ENCODE results near the gene DTNB. TPM values are rescaled to one million over a fixed set of nuclear protein-coding genes. Genes with fewer than 3 reads are reported as not detected.

The DTNB gene
- total RNA-seq, 4 donors from 2014 or later = 3.9 to 8.7 (median 4.4) TPM

GRCh38 chr2:25462021-25462420 lies 211.4 kb downstream of the DTNB start:
- 91 to 95% methylated on average over 4 to 6 of the region's 6 CpGs for WGBS, 2 donors (ENCODE audit: low coverage in 1 of 2)
- Histone ChIP-seq H3K4me3 (no peak overlapping the region), H3K27me3 (no peaks in the 10 kb centered on the region), H3K9me3 (no peaks in the 10 kb centered on the region), H3K27ac (no peak overlapping the region), H3K36me3 (no peaks in the 10 kb centered on the region), H3K4me1 (peaks cover 0 to 9% (median 0%) of the 10 kb centered on the region in 3 donors)
- TF ChIP-seq CTCF (IDR thresholded peaks at IDR 0.05) (no peak), EP300 (IDR thresholded peaks at IDR 0.05) (no peak), POLR2A (IDR thresholded peaks at IDR 0.05) (no peak), POLR2AphosphoS5 (IDR thresholded peaks at IDR 0.05) (no peak)
- no peak for ATAC-seq

- H3K27ac ChIP-seq = no peak overlapping the region
- H3K4me3 ChIP-seq = no peak overlapping the region
- no peaks in the 10 kb centered on the region for H3K9me3 ChIP-seq
- WGBS, 2 donors (ENCODE audit: low coverage in 1 of 2) = 78 to 84% methylated on average over 7 of the region's 7 CpGs
- no peaks in the 10 kb centered on the region for H3K36me3 ChIP-seq
- no peaks in the 10 kb centered on the region for H3K27me3 ChIP-seq
- TF ChIP-seq POLR2AphosphoS5 (IDR thresholded peaks at IDR 0.05) (no peak), EP300 (IDR thresholded peaks at IDR 0.05) (no peak), POLR2A (IDR thresholded peaks at IDR 0.05) (no peak), CTCF (IDR thresholded peaks at IDR 0.05) (no peak)
- H3K4me1 ChIP-seq = peaks cover 0 to 14% (median 0%) of the 10 kb centered on the region in 3 donors
- ATAC-seq = no peak
Observed at GRCh38 chr2:25460261-25460905, 213.0 kb downstream of the DTNB start.

- Histone ChIP-seq H3K27me3 (no peaks in the 10 kb centered on the region), H3K36me3 (no peaks in the 10 kb centered on the region), H3K4me3 (no peak overlapping the region), H3K4me1 (peaks cover 0 to 36% (median 0%) of the 10 kb centered on the region in 3 donors), H3K27ac (peak overlapping the region in 1 of 4 donors; percentile 2), H3K9me3 (no peaks in the 10 kb centered on the region)
- 58 to 74% methylated on average over 3 to 5 of the region's 9 CpGs for WGBS, 2 donors (ENCODE audit: low coverage in 1 of 2)
- no peak for ATAC-seq
- TF ChIP-seq CTCF (IDR thresholded peaks at IDR 0.05) (no peak), POLR2AphosphoS5 (IDR thresholded peaks at IDR 0.05) (no peak), POLR2A (IDR thresholded peaks at IDR 0.05) (no peak), EP300 (IDR thresholded peaks at IDR 0.05) (no peak)
Observed at GRCh38 chr2:25454824-25455611, 218.4 kb downstream of the DTNB start.

- peak overlapping the region in 2 of 4 donors; percentile 3 to 32 for H3K27ac ChIP-seq
- 33 to 36% methylated on average over 1 to 3 of the region's 3 CpGs for WGBS, 2 donors (ENCODE audit: low coverage in 1 of 2)
- no peak for ATAC-seq
Observed at GRCh38 chr2:25453199-25453905, 220.0 kb downstream of the DTNB start.

More at GRCh38 chr2:25453199-25453905, 220.0 kb downstream of the DTNB start:
- no peak overlapping the region for H3K4me3 ChIP-seq
- peaks cover 0 to 36% (median 0%) of the 10 kb centered on the region in 3 donors for H3K4me1 ChIP-seq
- H3K27me3 ChIP-seq = no peaks in the 10 kb centered on the region
- H3K36me3 ChIP-seq = no peaks in the 10 kb centered on the region
- no peaks in the 10 kb centered on the region for H3K9me3 ChIP-seq
- TF ChIP-seq EP300 (IDR thresholded peaks at IDR 0.05) (no peak), CTCF (IDR thresholded peaks at IDR 0.05) (no peak), POLR2A (IDR thresholded peaks at IDR 0.05) (no peak), POLR2AphosphoS5 (IDR thresholded peaks at IDR 0.05) (no peak)

All from gastroesophageal sphincter (tissue), 4 donors.